Natural killer cell (primary cell): ENCODE results near the gene AP2B1. TPM values are rescaled to one million over a fixed set of nuclear protein-coding genes. Genes with fewer than 3 reads are reported as not detected.

Experiments used
- ATAC-seq, 3 donors: fragments of 150-1000 bp in 2 of 3; fragments of 200-7000 bp in 1 of 3; cut with Tn5 transposase; 1 replicate in 1 of 3; 2 replicates in 2 of 3; pipeline ENCODE4 v1.10.0; 2021; ENCODE audit warnings: mild to moderate bottlenecking in 2 of 3, moderate library complexity in 2 of 3
- DNase-seq, 2 donors: peaks; one replicate each; pipeline versions ENCODE4 v3.0.0 to v3.0.0-alpha.2; 2013 to 2021; ENCODE audit warnings: mixed read lengths in 1 of 2
- H3K27ac ChIP-seq: one replicate; pipeline ENCODE4 v1.5.1; 2013; ENCODE audit warnings: mild to moderate bottlenecking, low read length
- H3K27me3 ChIP-seq: one replicate; pipeline ENCODE4 v1.6.1; 2013; ENCODE audit warnings: low read length; ENCODE audit not compliant: control insufficient read depth, insufficient read depth
- H3K36me3 ChIP-seq: one replicate; pipeline ENCODE4 v1.6.1; 2013; ENCODE audit warnings: low read length; ENCODE audit not compliant: control insufficient read depth, insufficient read depth
- H3K4me1 ChIP-seq: one replicate; pipeline ENCODE4 v1.6.1; 2013; ENCODE audit warnings: low read length; ENCODE audit not compliant: control insufficient read depth, insufficient read depth
- H3K4me3 ChIP-seq: one replicate; pipeline ENCODE4 v1.5.1; 2013; ENCODE audit warnings: low read length
- H3K9me3 ChIP-seq: one replicate; pipeline ENCODE4 v1.6.1; 2013; ENCODE audit warnings: low read length; ENCODE audit not compliant: control insufficient read depth, insufficient read depth
- H3K27ac Mint-ChIP-seq, 2 donors: one replicate each; pipeline ENCODE4 v1.8.0; 2022; ENCODE audit warnings: mild to moderate bottlenecking in 2 of 2, mixed read lengths in 2 of 2, moderate library complexity in 1 of 2
- H3K27me3 Mint-ChIP-seq, 2 donors: one replicate each; pipeline ENCODE4 v1.8.0; 2022; ENCODE audit warnings: low read depth in 2 of 2, mixed read lengths in 2 of 2
- H3K36me3 Mint-ChIP-seq: one replicate; pipeline ENCODE4 v1.8.0; 2022; ENCODE audit warnings: mixed read lengths
- H3K4me1 Mint-ChIP-seq, 2 donors: one replicate each; pipeline ENCODE4 v1.8.0; 2022; ENCODE audit warnings: mixed read lengths in 2 of 2
- H3K4me3 Mint-ChIP-seq: one replicate; pipeline ENCODE4 v1.8.0; 2022; ENCODE audit warnings: mild to moderate bottlenecking, moderate library complexity, mixed read lengths
- H3K9me3 Mint-ChIP-seq, 2 donors: one replicate each; pipeline ENCODE4 v1.8.0; 2022; ENCODE audit warnings: mixed read lengths in 2 of 2
- WGBS: methylation state at CpG from one replicate; pipeline ENCODE4 v1.1.7; 2013; ENCODE audit warnings: missing lambda C conversion rate; ENCODE audit not compliant: insufficient coverage; 5-methylcytosine and 5-hydroxymethylcytosine counted together
- intact Hi-C: fragments of 100-400 bp; cut with micrococcal nuclease; formaldehyde crosslinking; loops from one replicate; pipeline ENCODE4 v1.14.2; 2022
- total RNA-seq, 4 donors: library from RNA; stranded (reverse); fragments of 120-200 nt in 1 of 4; gene quantifications; one replicate each; pipeline versions ENCODE4 v1.2.3 to v1.2.4, GENCODE V29; 2013 to 2022
- TF ChIP-seq, protein P1 (sequence below): fragments of 200-600 bp; IDR thresholded peaks from one replicate; pipeline ENCODE4 v1.8.0; 2022; ENCODE audit warnings: antibody characterized with exemption

The AP2B1 gene
- total RNA-seq, 3 donors from 2014 or later (not counting 1 experiment from before 2014, with no cell fraction given), result 111 to 148 (median 139) TPM

DNA sequence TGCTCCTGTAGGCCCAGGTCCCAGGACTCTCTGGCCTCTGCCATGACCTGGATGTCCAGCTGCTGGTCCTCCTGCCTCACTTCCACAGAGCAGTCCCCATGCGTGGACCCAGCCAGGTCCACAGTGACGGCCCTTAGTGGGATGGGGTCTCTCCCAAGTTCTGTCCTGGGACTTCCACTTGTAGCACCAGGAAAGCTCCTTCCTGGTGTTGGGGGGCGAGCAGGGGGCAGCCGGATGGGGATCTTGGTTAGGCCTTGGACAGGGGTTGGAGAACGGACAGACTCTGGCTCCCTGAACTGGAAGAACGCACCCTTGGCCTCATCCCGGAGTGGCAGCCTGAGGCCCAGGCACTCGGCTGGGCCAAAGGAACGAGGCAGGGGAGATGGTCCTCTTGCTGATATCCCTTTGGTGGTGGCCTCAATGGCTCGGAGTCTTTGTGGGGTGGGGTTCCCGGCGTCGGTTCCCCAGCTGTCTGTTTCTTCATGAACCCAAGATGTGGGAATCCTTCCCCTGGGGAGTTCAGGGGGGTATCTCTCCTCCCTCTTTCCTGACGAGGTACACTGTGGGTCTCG is 158.7 kb downstream of the AP2B1 start:
- DNase-seq (no peak), ATAC-seq (no peak)
- Histone ChIP-seq H3K4me1 (peaks cover 12% of the 10 kb centered on the region), H3K27ac (no peak overlapping the region), H3K36me3 (no peaks in the 10 kb centered on the region), H3K9me3 (no peaks in the 10 kb centered on the region), H3K27me3 (peaks cover 17% of the 10 kb centered on the region), H3K4me3 (no peak overlapping the region)
- WGBS, result 91% methylated on average over 13 of the region's 15 CpGs
- no peak overlapping the region for H3K27ac Mint-ChIP-seq
- no peak overlapping the region for H3K4me3 Mint-ChIP-seq
- intact Hi-C loops, result loop anchor here (2.0 kb wide), 1 partner anchor 1203 kb away; no protein-coding TSS in a partner anchor
- H3K4me1 Mint-ChIP-seq, result peaks cover 0 to 9% of the 10 kb centered on the region in 2 donors
- no peaks in the 10 kb centered on the region for H3K9me3 Mint-ChIP-seq
- no peaks in the 10 kb centered on the region for H3K36me3 Mint-ChIP-seq
- peaks cover 39 to 43% of the 10 kb centered on the region in 2 donors for H3K27me3 Mint-ChIP-seq
- TF ChIP-seq, protein P1, sequence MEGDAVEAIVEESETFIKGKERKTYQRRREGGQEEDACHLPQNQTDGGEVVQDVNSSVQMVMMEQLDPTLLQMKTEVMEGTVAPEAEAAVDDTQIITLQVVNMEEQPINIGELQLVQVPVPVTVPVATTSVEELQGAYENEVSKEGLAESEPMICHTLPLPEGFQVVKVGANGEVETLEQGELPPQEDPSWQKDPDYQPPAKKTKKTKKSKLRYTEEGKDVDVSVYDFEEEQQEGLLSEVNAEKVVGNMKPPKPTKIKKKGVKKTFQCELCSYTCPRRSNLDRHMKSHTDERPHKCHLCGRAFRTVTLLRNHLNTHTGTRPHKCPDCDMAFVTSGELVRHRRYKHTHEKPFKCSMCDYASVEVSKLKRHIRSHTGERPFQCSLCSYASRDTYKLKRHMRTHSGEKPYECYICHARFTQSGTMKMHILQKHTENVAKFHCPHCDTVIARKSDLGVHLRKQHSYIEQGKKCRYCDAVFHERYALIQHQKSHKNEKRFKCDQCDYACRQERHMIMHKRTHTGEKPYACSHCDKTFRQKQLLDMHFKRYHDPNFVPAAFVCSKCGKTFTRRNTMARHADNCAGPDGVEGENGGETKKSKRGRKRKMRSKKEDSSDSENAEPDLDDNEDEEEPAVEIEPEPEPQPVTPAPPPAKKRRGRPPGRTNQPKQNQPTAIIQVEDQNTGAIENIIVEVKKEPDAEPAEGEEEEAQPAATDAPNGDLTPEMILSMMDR, result no peak

DNA sequence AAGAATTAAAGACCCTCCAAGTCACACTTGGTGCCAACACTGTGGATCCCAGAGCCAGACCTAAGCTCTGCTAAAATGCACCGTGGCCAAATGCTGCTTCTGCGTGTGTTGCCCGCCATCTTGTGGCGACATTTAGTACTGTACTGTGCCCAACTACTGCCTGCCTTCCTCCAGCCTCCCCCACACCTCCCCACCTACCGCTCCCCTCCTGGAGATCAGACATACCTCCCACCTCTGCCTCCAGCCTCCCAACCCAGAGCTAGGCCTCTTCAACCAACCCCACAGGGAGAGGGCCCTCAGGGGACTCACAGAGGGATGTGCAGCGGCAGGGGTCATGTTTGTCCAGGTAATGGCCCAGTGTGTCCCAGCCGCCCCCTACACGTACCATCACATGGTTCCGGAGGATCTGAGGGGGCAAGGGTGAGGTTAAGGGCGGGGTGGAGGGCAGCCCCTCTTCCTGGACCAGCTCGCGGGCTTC is 160.5 kb downstream of the AP2B1 start:
- Histone ChIP-seq H3K27ac (no peak overlapping the region), H3K4me3 (no peak overlapping the region), H3K27me3 (peaks cover 17% of the 10 kb centered on the region), H3K36me3 (no peaks in the 10 kb centered on the region), H3K9me3 (no peaks in the 10 kb centered on the region), H3K4me1 (peaks cover 6% of the 10 kb centered on the region)
- H3K36me3 Mint-ChIP-seq, result no peaks in the 10 kb centered on the region
- TF ChIP-seq, protein P1, result peak; percentile 91
- no peak overlapping the region for H3K4me3 Mint-ChIP-seq
- H3K27me3 Mint-ChIP-seq, result peaks cover 42 to 43% of the 10 kb centered on the region in 2 donors
- DNase-seq, result peak; percentile 76 to 91
- intact Hi-C loops, result loop anchor here (1.0 to 2.0 kb wide), 3 partner anchors 134 to 1205 kb away; no protein-coding TSS in a partner anchor
- WGBS, result 42% methylated on average over 11 of the region's 12 CpGs
- H3K4me1 Mint-ChIP-seq, result peaks cover 0 to 4% of the 10 kb centered on the region in 2 donors
- H3K9me3 Mint-ChIP-seq, result no peaks in the 10 kb centered on the region
- ATAC-seq, result peak; percentile 88 to 99 (median 99)
- H3K27ac Mint-ChIP-seq, result no peak overlapping the region

DNA sequence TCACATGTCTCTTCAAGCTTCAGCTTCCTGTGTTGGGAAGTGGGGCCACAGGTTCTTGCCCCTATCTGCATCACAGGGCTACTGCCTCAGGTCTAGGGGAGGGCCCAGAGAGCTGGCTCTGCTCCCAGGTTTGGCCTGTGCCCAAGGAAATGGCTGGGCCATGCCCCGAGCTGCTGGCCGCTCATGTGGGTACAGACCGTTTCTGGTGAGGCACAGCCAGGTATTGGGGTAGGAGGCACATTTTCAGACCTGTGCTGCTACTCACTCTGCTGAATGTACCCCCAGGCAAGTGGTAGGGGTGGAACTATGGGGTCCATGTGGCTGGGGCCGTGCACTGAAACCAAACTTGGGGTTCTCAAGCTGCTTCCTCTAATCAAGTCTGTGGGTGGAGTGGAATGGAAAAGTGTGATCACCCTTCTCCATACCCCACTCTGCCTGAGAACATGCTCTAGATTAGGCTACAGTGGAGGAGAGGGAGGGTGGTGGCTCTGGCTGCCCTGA is 161.3 kb downstream of the AP2B1 start:
- no peak overlapping the region for H3K4me3 Mint-ChIP-seq
- no peak for ATAC-seq
- WGBS, result 36% methylated on average over 4 of the region's 4 CpGs
- no peaks in the 10 kb centered on the region for H3K9me3 Mint-ChIP-seq
- Histone ChIP-seq H3K36me3 (no peaks in the 10 kb centered on the region), H3K27me3 (peaks cover 14% of the 10 kb centered on the region), H3K9me3 (no peaks in the 10 kb centered on the region), H3K4me3 (no peak overlapping the region), H3K4me1 (peaks cover 6% of the 10 kb centered on the region), H3K27ac (no peak overlapping the region)
- TF ChIP-seq, protein P1, result no peak
- intact Hi-C loops, result no loop called here
- no peak overlapping the region for H3K27ac Mint-ChIP-seq
- H3K27me3 Mint-ChIP-seq, result peaks cover 41 to 47% of the 10 kb centered on the region in 2 donors
- no peak for DNase-seq
- H3K4me1 Mint-ChIP-seq, result peaks cover 0 to 4% of the 10 kb centered on the region in 2 donors
- no peaks in the 10 kb centered on the region for H3K36me3 Mint-ChIP-seq
